NCI-H1092 treated with DMSO at 0.1 percent for 48 hours (cell line): ENCODE measurements around the gene HS6ST3.

Source experiments
- DNase-seq: peaks from one replicate; lab custom pipeline; 2025; lab: John Stamatoyannopoulos, UW

HS6ST3 gene

DNA sequence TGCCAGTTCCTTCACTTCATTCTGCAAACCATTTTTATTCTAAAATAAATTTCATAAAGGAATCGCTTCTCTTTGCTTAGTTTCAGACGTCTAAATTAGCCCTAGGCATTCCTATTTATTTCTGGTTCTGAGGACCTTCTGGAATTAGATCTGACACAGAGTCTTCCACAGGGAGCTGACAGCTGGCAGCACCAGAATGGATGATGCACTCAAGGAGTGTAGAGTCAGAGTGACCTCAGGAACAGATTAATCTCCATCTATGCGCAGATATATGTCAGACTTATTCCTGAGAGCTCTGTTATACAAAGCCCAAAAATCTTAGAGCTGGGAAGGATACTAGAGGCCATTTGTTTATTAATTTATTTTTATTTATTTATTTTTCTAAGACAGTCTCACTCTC is 450.8 kb downstream of the HS6ST3 start:
- DNase-seq, result no peak

DNA sequence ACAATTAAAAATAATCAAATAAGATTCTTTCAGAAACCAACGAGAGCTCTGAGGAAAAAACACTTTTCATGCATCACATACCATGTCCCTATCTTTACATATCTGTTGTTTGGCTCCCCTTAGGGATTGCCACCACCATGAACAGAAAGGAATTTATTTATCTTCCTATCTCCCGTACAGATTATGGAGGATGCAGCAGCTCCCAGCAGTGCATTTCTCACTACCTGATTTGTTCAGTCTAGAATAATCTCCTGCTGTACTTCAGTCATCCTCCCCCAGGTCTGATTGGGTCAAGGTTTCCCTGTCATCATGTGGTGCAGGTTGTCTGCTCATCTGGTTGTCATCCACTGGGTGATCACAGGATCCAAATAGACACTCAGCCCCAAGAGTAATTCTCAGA is 453.1 kb downstream of the HS6ST3 start:
- DNase-seq, result no peak

DNA sequence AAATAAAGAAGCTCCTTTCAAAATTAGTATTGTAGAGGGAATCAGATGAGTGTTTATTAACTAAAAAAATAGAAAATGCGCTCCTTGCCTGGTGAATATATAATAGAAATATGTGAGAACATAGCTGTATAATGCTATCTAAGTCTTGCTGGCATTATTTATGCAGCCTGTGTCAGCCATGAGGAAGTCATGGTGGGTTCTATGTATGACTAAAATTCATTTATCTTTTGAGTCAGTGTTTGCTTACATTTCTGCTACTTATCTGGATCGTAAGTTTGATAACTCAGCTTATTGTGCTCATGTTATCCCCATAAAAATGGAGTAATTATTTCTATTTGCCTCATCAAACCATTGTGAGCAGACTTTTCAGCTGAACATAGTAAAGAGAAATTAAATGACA is 455.1 kb downstream of the HS6ST3 start:
- DNase-seq, result no peak

DNA sequence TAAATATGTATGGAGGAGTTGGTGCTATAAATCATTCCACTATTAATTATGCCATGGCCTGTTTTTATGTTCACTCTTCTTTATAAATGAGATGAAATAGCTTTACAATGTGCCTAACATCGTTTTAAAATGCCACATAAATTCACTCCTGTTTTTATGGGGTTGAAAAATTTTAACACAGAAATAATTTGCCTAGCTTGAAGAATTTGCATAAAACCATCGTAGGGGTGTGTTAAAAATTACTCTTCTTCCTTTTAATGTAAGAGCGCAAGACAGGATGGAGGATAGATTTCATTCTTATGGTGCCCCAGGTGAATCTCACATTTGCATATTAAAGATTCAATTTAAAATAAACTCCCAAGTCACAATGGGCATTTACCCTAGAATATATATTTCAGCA is 456.6 kb downstream of the HS6ST3 start:
- DNase-seq, result no peak

- DNase-seq, result peak; percentile 33
Observed at GRCh38 chr13:96551546-96551945, 461.6 kb downstream of the HS6ST3 start.

DNA sequence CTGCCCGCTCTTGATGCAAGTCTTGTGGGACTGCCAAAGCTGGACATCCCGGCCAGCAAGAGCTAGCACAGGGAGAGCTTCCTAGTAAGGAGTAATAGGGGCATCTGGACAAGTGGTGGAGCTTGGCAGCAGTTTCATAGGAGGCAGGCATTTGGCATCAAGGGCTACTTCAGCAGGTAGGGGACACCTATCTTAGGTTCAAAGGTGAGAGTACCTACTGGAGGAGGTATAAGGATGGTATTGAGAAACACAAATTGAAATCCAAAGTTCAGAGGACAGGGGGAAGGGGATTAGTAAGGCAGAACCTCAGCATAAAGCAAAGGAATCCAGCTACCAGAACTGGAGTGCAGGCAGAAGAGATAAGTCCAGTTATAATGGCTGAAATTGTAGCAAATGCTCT is 462.7 kb downstream of the HS6ST3 start:
- DNase-seq, result no peak

GRCh38 chr13:96553796-96554195 is 463.9 kb downstream of the HS6ST3 start:
- DNase-seq, result no peak

DNA sequence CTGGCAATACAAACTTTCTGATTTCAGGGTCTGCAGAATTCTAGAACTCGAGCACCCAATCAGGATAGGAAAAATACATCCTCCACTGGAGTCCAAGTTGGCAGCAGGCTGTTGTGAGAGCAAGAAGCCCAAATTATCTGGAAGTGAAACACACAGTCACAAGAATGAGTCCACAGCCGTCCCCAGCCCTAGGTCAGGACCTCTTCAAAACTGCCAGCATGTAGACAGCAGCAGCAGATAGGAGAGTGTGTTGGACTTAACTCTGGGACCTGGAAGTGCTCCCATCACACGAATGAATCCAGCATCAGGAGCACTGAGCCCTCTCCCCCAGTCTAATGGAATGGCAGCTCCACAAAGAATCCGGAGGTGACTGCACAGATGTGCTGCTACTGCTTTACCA is 483.7 kb downstream of the HS6ST3 start:
- no peak for DNase-seq

- DNase-seq, result no peak
Observed at GRCh38 chr13:96575423-96576320, 485.8 kb downstream of the HS6ST3 start.

DNA sequence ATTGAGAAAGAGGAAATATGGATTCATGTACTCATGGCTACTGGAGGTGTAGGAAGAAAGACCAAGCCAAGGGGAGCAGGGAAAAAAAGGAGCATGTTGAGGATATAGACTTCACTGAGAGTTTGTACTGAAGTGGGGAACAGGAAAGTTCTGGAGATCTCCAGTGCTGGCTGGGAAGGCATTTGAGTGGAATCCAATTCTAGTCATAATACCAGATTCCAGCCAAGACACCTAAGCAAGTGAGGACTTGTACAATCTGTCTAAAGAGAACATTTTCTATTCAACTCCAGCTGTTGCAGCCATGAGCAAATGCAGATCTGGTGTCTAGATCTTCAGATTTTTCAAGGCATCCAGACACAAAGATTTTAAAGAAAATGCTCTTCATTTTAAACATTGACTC is 491.8 kb downstream of the HS6ST3 start:
- DNase-seq, result no peak

GRCh38 chr13:96615252-96615651 is 525.3 kb downstream of the HS6ST3 start:
- DNase-seq, result no peak

DNA sequence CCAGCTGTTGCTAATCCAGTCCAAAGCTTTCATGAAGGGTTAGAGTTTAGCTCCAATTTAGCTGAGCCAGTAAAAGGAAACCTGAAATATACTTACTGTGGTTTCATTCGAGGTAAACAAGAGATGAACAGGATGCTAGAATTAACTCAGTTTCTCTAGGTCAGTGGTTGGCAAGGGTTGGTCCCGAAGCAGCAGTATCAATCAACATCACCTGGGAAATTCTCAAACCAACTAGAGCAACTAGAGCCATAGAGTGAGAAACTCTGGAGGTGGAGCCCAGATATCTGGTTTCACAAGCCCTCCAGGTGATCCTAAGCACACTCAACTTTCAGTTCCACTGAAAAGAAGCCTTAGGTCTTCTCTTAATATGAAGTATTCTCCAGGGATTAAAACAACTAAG is 527.6 kb downstream of the HS6ST3 start:
- no peak for DNase-seq

DNA sequence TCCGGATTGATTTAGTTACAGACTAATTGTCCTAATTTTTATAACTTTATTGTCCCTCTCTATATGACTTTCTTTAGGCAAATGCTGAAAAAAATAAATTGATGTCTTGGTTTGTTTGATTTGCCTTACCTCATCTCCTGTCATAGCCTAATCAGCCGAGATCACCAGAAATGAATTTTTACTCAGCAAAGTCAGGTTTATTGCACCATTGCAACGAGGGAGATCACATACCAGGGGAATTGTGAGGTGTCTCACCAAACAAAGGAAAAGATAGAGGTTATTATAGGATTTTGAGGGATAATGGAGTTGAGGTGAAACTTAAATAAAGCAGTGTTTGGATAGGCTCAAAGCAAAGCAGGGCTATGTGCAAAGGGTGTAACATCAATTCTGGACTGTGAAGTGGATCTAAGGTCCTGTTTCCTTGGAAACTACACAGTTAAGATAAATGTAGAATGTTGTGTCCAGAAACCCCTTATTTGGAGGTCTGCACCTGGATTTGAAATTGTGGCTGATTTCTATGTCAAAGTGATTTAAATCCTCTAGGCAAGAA is 531.8 kb downstream of the HS6ST3 start:
- no peak for DNase-seq

GRCh38 chr13:96629331-96629730 is 539.4 kb downstream of the HS6ST3 start:
- no peak for DNase-seq

DNA sequence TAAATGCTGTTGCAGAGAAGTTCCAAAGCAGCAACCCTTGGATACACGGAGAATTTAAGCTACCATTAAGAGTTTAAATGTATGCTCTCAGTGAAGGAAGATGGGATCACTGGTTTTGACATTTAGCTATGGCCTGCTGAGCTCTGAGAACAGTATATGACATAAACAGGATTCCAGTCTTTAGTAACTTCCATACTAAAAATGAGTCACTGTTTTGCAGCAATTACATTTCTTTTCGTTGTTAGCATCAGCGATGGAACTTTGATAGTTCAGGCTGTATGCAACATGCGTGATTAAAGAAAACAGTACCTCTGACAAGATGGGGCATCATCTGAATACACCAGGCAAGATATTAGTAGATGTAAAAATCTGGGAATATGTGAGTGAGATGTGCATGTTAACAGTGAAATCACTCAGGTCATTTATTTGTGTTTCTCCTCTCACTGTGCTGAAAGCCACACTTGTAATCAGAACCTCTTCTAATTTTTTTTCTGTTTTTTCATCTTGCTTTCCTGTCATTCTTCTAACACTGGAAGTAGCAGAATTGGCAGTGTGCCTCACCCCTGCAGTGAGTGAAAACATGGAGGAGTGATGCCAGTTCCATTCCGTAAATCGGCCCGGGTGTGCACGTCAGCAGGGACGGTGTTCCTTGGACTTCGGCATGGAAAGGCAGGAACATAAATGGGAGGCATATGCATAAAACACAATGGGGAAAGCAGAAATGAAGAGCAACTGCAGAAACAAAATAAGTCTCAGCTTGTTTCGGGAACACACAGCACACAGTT is 542.8 kb downstream of the HS6ST3 start:
- DNase-seq, result no peak

DNA sequence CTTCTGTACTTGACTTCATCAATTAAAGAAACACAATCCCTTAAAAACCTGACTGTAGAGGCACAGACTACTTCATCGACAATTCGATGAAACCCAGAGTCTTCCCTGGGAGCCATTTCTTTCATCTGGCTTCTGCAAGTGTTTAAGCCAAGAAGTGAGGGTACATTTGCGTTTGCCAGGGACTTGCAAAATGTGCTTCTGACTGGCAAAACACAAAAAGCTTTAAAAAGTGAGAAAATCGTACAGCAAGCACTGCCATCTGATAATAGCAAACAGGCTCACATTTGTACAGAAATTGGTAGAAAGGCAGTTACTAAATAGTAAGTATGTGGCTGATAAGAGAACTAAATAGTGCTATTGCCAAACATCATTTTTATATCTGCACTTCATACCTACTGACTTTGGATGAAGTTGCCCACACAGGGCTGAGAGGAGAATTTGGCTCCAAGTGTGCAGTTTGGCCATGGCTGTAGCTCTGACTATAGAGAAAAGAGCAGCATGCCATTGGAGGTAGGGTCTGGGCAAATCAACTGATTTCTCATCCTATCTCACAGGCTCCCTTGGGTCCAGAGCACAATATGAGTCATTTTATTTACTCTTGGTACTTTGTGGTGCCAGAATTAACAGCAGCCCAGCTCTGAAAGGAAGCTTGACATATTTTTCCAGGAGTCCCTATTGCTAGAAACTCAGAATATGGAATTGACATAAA is 546.2 kb downstream of the HS6ST3 start:
- DNase-seq, result no peak

GRCh38 chr13:96637039-96637438 is 547.1 kb downstream of the HS6ST3 start:
- DNase-seq, result no peak

GRCh38 chr13:96646101-96646500 is 556.2 kb downstream of the HS6ST3 start:
- DNase-seq, result no peak

- DNase-seq, result no peak
Observed at GRCh38 chr13:96646515-96647211, 556.8 kb downstream of the HS6ST3 start.

GRCh38 chr13:96650301-96650886 is 560.5 kb downstream of the HS6ST3 start:
- DNase-seq, result no peak

DNA sequence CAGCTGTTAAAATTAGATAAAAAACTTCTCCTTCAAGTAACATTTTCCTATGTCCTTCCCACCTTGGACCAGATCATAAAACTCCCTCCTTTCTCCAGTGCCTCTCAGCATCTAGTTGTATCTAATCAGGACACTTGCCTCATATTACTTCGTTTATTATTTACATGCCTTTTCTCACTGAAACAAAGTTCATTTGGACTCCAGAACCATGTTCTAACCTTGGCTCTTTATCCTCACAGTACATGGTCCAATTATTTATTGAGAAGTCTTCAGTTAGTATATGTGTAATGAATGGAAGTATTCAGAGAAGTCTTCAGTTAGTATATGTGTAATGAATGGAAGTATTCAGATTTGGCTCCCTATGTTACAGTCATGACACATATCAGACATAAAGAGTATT is 561.7 kb downstream of the HS6ST3 start:
- DNase-seq, result no peak
